Measurements from ENCODE around the gene CTAG2.
"Not testable (repeated sequence)": the region's sequence is repeated elsewhere in the genome, so short reads cannot be mapped to it uniquely, and the experiment has no call there.

CTAG2 gene

DNA sequence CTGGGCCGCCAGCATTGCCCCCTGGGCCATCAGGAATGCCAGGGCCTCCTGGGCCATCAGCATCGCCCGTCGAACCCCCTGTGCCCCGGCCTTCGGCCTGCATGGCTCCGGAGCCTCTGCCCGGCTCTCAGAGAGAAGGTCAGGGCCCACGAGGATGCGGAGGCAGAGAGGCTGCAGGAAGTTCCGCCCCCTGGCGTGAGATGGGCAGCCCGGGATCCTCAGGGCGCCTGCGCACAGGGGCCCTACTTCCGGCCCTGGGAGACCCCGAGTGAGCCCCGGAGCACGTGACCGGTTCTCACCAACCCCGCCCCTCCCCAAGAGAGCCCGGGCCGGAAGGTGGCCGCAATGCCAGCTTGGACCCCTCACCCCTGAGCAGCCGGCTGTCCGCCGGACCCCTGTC, at the start of gene CTAG2:
TSS of gene CTAG2 (minus strand) at position 167 of the 400 bp plus-strand sequence. CDS start at position 103, 64 bp downstream.
- DNase-seq (ENCODE audit: low read depth in 2 of 2) = not testable (repeated sequence)

GRCh38 chrX:154698630-154699248, 45.4 kb upstream of the CTAG2 start:
- DNase-seq (ENCODE audit: low read depth in 2 of 2) = no peak

DNA sequence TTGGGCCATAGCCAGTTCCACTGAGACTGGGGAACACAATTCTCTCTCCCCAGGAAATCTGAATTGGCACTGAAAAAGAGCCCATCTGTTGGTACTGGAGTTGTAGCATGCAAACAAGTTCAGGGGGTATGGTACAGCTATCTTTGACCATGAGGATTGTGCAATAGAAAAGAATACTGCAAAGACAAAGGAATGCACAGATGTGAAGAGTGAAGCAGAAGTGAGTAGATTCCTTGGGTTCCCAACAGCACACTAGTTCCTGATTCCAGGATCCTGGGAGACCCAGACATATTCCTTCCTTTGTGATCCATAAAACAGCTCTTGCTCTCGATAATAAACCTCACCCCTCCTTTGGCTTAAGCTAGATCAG, 43.3 kb upstream of the CTAG2 start:
- DNase-seq (ENCODE audit: low read depth in 2 of 2) = no peak

DNA sequence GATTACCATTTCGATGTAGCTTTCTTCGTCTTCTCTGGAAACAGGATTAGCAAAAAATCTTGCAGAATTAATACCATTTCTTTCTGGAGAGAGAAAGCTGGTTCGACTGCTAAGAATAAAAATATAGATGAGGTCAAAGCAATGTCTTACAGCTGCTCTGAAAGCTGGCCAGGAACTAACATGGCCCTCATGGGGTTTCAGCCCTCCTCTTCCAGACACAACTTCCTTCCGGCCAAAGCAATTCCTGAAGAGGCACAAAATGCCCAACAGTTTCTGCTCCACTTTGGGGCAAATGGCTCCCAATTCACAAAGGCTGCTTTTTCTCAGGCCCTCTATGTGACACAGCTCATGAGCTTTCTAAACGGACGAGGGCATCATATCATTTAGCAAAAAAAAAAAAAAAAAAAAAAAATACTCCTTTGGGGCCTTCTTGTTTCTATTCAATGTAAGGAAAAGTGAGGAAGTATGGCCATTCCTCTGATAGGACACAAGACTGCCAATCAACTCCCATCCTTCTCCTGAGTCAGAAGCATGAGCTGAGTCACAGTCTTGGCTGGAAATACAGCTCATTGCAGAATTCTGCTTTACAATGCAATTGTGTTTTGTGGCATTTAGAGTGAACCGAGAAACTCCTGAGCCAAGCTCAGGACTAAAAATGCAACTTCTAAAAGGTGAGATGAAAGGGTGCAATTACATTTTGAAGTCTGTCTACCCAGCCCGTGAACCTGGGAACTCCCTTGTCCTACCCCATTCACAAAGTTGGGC, 42.7 kb upstream of the CTAG2 start:
- DNase-seq (ENCODE audit: low read depth in 2 of 2) = no peak

DNA sequence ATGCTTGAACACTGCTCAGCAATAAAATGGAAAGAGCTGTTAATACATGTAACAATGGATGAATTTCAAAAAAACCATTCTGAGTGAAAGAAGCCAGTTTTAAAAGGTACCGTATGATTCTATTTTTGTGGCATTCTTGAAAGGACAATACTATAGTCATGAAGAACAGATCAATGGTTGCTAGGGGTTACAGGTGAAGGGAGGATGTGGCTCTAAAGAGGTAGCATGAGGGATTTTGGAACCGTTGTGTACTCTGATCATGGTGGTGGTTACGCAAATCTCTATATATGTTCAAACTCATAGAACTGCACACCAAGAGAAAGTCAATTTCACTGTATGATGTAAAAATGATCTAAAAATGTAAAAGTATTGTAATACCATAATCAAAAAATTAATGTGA, 40.0 kb upstream of the CTAG2 start:
- DNase-seq (ENCODE audit: low read depth in 2 of 2) = no peak

DNA sequence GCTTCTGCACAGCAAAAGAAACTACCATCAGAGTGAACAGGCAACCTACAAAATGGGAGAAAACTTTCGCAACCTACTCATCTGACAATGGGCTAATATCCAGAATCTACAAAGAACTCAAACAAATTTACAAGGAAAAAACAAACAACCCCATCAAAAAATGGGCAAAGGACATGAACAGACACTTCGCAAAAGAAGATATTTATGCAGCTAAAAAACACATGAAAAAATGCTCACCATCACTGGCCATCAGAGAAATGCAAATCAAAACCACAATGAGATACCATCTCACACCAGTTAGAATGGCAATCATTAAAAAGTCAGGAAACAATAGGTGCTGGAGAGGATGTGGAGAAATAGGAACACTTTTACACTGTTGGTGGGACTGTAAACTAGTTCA, 37.1 kb upstream of the CTAG2 start:
- DNase-seq (ENCODE audit: low read depth in 2 of 2) = not testable (repeated sequence)

- not testable (repeated sequence) for DNase-seq (ENCODE audit: low read depth in 2 of 2)
Measured at GRCh38 chrX:154672084-154672483, 18.7 kb upstream of the CTAG2 start.

- not testable (repeated sequence) for DNase-seq (ENCODE audit: low read depth in 2 of 2)
Measured at GRCh38 chrX:154670848-154671247, 17.5 kb upstream of the CTAG2 start.

- no peak for DNase-seq (ENCODE audit: low read depth in 2 of 2)
Measured at GRCh38 chrX:154661899-154662298, 8.5 kb upstream of the CTAG2 start.

GRCh38 chrX:154661170-154661569, 7.8 kb upstream of the CTAG2 start:
- DNase-seq (ENCODE audit: low read depth in 2 of 2) = no peak

GRCh38 chrX:154660541-154660940, 7.2 kb upstream of the CTAG2 start:
- no peak for DNase-seq (ENCODE audit: low read depth in 2 of 2)

- no peak for DNase-seq (ENCODE audit: low read depth in 2 of 2)
Measured at GRCh38 chrX:154658957-154659356, 5.6 kb upstream of the CTAG2 start.

GRCh38 chrX:154658187-154658586, 4.8 kb upstream of the CTAG2 start:
- DNase-seq (ENCODE audit: low read depth in 2 of 2) = no peak

DNA sequence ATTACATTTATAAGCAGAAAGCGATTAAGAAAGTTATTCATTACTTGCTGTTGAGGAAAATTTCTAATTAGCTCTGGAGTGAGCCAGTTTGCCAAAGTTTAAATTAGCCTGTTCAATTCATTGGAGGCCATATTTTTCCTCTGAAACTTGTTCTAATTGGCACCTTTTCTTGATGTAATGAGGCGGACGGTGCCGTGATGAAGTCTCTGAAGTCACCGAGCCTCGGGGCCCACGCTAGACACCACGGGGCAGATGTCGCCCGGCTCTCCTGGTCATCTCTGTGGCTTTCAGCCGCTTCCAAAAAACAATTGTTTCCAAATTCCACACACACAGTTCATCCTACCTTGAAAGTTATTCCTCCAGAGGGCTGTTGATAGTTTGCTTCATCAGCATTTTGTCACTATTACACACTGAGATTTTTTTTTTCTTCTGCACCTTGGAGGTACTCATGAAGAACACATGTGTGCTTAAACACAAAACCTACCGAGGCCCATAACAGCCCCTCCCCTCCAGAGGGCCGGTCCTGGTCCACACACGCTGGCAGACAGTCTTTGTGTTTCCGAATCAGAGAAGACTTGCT, 3.9 kb upstream of the CTAG2 start:
- DNase-seq (ENCODE audit: low read depth in 2 of 2) = no peak

DNA sequence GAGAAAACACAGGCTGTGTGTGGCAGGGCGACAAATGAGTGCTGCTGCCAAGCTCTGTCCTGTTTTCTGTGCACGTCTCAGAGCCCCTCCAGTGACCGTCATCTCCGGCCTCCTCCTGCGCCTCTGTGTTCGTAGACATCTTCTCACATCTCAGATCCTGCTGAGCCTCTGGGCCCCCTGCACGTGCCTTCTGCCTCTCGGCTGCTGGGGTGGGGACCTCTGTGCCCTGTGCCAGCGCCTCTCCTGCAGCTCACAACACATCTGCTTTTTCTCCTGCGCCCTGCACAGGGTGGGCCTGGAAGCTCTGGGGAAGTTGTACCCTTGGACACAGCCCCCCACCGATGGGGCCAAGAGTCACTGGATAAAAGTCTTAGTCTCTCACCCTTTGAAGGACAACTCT, 2.4 kb upstream of the CTAG2 start:
- DNase-seq (ENCODE audit: low read depth in 2 of 2) = no peak

DNA sequence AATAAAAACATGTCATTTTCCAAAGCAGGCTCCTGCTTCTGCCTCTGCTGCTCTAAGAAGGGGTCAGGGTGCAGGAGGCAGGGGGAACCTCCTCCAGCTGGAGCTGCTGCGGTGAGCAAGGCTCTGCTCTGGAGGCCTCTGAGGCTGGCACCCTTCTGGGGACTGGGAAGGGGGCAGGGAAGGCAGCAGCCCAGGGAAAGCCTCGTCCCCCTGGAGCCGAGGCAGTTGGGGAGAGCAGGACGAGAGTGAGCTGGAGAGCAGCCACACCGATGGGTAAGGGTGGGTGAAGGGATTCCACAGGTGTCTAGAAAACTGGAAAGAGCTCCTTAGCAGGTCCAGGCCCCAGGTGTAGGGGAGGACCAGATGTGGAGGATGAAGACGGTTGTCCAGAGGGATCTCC, 2.0 kb upstream of the CTAG2 start:
- no peak for DNase-seq (ENCODE audit: low read depth in 2 of 2)

DNA sequence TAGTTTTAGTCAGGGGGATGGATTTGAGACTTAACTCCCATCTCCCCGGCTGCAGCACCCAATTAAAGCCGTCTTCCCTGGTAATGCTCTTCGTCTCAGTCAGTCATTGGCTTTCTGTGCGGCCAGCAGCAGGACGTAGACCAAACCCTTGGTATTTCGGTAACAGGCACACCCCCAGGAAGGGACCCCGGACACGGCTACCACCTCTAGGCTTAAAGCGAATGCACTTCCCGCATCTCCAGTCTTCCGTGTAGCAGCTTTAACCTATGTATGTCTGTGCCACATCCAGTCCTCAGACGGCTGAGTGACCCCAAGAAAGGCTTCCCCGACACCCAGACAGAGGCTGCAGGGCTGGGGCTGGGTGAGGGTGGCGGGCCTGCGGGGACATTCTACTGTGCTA, 1.5 kb upstream of the CTAG2 start:
- DNase-seq (ENCODE audit: low read depth in 2 of 2) = no peak

GRCh38 chrX:154654372-154654771, 993 bp upstream of the CTAG2 start:
- no peak for DNase-seq (ENCODE audit: low read depth in 2 of 2)

DNA sequence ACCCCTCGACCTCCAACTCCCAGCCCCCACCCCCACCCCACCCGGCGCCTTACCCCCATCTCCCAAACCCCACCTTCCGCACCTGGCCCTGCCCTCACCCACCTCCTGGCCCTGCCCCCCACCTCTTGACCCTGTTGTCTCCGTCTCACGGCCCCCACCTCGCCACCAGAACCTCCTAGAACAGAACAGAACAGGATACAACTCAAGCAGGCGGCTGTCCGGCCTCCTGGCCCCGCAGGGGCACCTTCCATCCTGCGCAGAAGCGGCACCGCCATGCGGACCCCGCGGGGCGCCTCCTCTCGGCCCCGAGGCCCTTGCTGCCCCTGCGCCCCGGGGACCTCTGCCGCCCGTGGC, 354 bp downstream of the CTAG2 start:
- DNase-seq (ENCODE audit: low read depth in 2 of 2) = no peak

GRCh38 chrX:154652311-154653047, 900 bp downstream of the CTAG2 start:
- no peak for DNase-seq (ENCODE audit: low read depth in 2 of 2)

- no peak for DNase-seq (ENCODE audit: low read depth in 2 of 2)
Measured at GRCh38 chrX:154650221-154650510, 3.2 kb downstream of the CTAG2 start.

DNA sequence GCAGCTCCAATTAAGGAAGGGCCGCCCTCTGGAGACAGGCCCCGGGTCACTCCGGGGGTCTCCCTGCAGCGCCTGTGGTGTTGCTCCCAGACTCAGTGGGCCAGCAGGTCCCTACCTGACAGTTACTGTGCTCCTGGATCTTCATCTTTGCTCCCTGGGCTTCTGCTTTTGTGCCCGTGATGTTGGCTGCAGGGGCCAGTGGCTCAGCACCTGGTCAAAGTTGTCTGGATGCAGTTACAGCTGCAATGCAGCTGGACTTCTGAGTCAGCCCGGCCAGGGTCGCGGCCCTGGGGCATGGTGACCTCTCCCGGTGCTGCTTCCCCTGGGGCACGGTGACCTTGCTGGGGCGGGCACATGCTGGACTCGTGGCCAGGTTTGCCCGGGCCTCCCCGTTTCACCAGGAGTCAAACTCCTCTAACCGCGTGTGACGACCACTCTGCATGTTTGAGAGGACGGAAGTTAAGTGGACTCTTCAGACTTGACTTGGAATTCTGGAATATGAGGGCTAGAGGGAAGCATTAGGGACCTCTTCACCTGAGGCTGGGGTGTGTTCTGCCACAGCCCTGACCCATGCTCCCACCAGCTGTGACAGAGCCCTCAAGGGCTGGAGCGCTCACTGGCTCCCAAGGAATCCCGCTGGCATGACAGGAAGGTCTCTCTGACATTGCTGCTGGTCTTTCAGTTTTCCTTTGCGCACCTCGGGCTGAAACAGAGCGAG, 3.7 kb downstream of the CTAG2 start:
- no peak for DNase-seq (ENCODE audit: low read depth in 2 of 2)

All from stimulated activated CD4-positive, alpha-beta T cell treated with anti-CD3 and anti-CD28 coated beads, Interleukin-1b, Interleukin-23, amount 100 ng/mL, for 1 hour (primary cell).